HUES6 (cell line): ENCODE data around the gene KIR2DL1.
"Not testable (repeated sequence)": the region's sequence is repeated elsewhere in the genome, so short reads cannot be mapped to it uniquely, and the experiment has no call there.

Experiments used
- H3K27ac ChIP-seq: 2 replicates; pipeline ENCODE4 v1.7.0; 2013; ENCODE audit warnings: low read depth, mild to moderate bottlenecking, low read length, inconsistent platforms
- H3K27me3 ChIP-seq: 2 replicates; pipeline ENCODE4 v1.6.1; 2013; ENCODE audit warnings: low read length; ENCODE audit not compliant: control insufficient read depth, insufficient read depth
- H3K36me3 ChIP-seq: 2 replicates; pipeline ENCODE4 v1.6.1; 2013; ENCODE audit warnings: low read length; ENCODE audit not compliant: control insufficient read depth, insufficient read depth
- H3K4me1 ChIP-seq: 2 replicates; pipeline ENCODE4 v1.6.1; 2013; ENCODE audit warnings: low read length; ENCODE audit not compliant: control insufficient read depth, insufficient read depth
- H3K4me3 ChIP-seq: 2 replicates; pipeline ENCODE4 v1.5.1; 2013; ENCODE audit warnings: low read depth, low read length
- H3K9ac ChIP-seq: one replicate; pipeline ENCODE4 v1.6.1; 2013; ENCODE audit warnings: mild to moderate bottlenecking, low read length
- H3K9me3 ChIP-seq: 2 replicates; pipeline ENCODE4 v1.6.1; 2013; ENCODE audit warnings: low read depth, low read length; ENCODE audit not compliant: control insufficient read depth, insufficient read depth

Gene KIR2DL1

GRCh38 chr19:54769646-54770045 lies at the start of gene KIR2DL1:
Gene KIR2DL1 (plus strand): TSS chr19:54769793. CDS start chr19:54769851, 58 bp downstream.
- H3K27ac ChIP-seq, H3K36me3 ChIP-seq, H3K27me3 ChIP-seq, H3K4me1 ChIP-seq, H3K9ac ChIP-seq, H3K4me3 ChIP-seq: not testable (repeated sequence)
- H3K9me3 ChIP-seq = peaks cover 60% of the 10 kb centered on the region

- H3K4me1 ChIP-seq = no peaks in the 10 kb centered on the region
- H3K9ac ChIP-seq = no peak within 1 kb of the TSS
- H3K4me3 ChIP-seq = no peak within 1 kb of the TSS
- no peaks in the 10 kb centered on the region; the same call in 1 of the 2 replicates for H3K27me3 ChIP-seq
- no peaks in the 10 kb centered on the region for H3K36me3 ChIP-seq
- no peak within 1 kb of the TSS for H3K27ac ChIP-seq
- H3K9me3 ChIP-seq = peaks cover 77% of the 10 kb centered on the region
Measured at GRCh38 chr19:54724142-54724541, 45.5 kb upstream of the KIR2DL1 start, which contains the start of gene KIR3DL3. Gene KIR3DL3 (plus strand): TSS chr19:54724442. CDS start chr19:54724497, 55 bp downstream.

GRCh38 chr19:54724644-54725043 lies 44.9 kb upstream of the KIR2DL1 start:
- H3K9ac ChIP-seq = no peak overlapping the region
- H3K36me3 ChIP-seq = no peaks in the 10 kb centered on the region
- H3K27ac ChIP-seq = no peak overlapping the region
- peaks cover 3% of the 10 kb centered on the region; the same call in 1 of the 2 replicates for H3K27me3 ChIP-seq
- H3K4me1 ChIP-seq = no peaks in the 10 kb centered on the region
- no peak overlapping the region for H3K4me3 ChIP-seq
- peaks cover 79% of the 10 kb centered on the region for H3K9me3 ChIP-seq

- Histone ChIP-seq H3K4me1 (no peaks in the 10 kb centered on the region), H3K27ac (no peak overlapping the region), H3K27me3 (peaks cover 4% of the 10 kb centered on the region; the same call in 1 of the 2 replicates), H3K9me3 (peaks cover 77% of the 10 kb centered on the region), H3K36me3 (no peaks in the 10 kb centered on the region), H3K4me3 (no peak overlapping the region), H3K9ac (no peak overlapping the region)
Measured at GRCh38 chr19:54725321-54725720, 44.3 kb upstream of the KIR2DL1 start.

- H3K4me3 ChIP-seq = no peak overlapping the region
- peaks cover 6% of the 10 kb centered on the region; the same call in 1 of the 2 replicates for H3K27me3 ChIP-seq
- no peak overlapping the region for H3K27ac ChIP-seq
- peaks cover 78% of the 10 kb centered on the region; the same call in 1 of the 2 replicates for H3K9me3 ChIP-seq
- H3K4me1 ChIP-seq = no peaks in the 10 kb centered on the region
- no peaks in the 10 kb centered on the region for H3K36me3 ChIP-seq
- H3K9ac ChIP-seq = no peak overlapping the region
Measured at GRCh38 chr19:54727562-54727961, 42.0 kb upstream of the KIR2DL1 start.

GRCh38 chr19:54728167-54728566 lies 41.4 kb upstream of the KIR2DL1 start:
- Histone ChIP-seq H3K4me3 (no peak overlapping the region), H3K4me1 (no peaks in the 10 kb centered on the region), H3K9ac (no peak overlapping the region), H3K27ac (no peak overlapping the region), H3K27me3 (peaks cover 10% of the 10 kb centered on the region; the same call in 1 of the 2 replicates), H3K36me3 (no peaks in the 10 kb centered on the region), H3K9me3 (peaks cover 80% of the 10 kb centered on the region; the same call in 1 of the 2 replicates)

GRCh38 chr19:54729416-54730188 lies 40.0 kb upstream of the KIR2DL1 start:
- H3K27ac ChIP-seq = no peak overlapping the region
- no peaks in the 10 kb centered on the region for H3K4me1 ChIP-seq
- peaks cover 78% of the 10 kb centered on the region; the same call in 1 of the 2 replicates for H3K9me3 ChIP-seq
- H3K27me3 ChIP-seq = peaks cover 12% of the 10 kb centered on the region; the same call in 1 of the 2 replicates
- no peak overlapping the region for H3K9ac ChIP-seq
- no peaks in the 10 kb centered on the region for H3K36me3 ChIP-seq
- no peak overlapping the region for H3K4me3 ChIP-seq

- Histone ChIP-seq H3K4me1 (no peaks in the 10 kb centered on the region), H3K36me3 (no peaks in the 10 kb centered on the region), H3K27ac (no peak overlapping the region), H3K9me3 (peaks cover 79% of the 10 kb centered on the region; the same call in 1 of the 2 replicates), H3K9ac (no peak overlapping the region), H3K27me3 (peaks cover 12% of the 10 kb centered on the region; the same call in 1 of the 2 replicates), H3K4me3 (no peak overlapping the region)
Measured at GRCh38 chr19:54731191-54731590, 38.4 kb upstream of the KIR2DL1 start.

GRCh38 chr19:54738306-54738705 lies 31.3 kb upstream of the KIR2DL1 start, which contains the start of gene KIR2DL3:
Gene KIR2DL3 (plus strand): TSS chr19:54738513. CDS start chr19:54738546, 33 bp downstream.
- H3K27ac ChIP-seq, H3K9ac ChIP-seq, H3K4me1 ChIP-seq, H3K27me3 ChIP-seq, H3K36me3 ChIP-seq, H3K4me3 ChIP-seq: not testable (repeated sequence)
- H3K9me3 ChIP-seq = peaks cover 64% of the 10 kb centered on the region; the same call in 1 of the 2 replicates

- no peak overlapping the region for H3K4me3 ChIP-seq
- no peaks in the 10 kb centered on the region for H3K36me3 ChIP-seq
- no peak overlapping the region for H3K9ac ChIP-seq
- H3K4me1 ChIP-seq = no peaks in the 10 kb centered on the region
- H3K27me3 ChIP-seq = peaks cover under 1% of the 10 kb centered on the region; the same call in 1 of the 2 replicates
- H3K9me3 ChIP-seq = peaks cover 60% of the 10 kb centered on the region; the same call in 1 of the 2 replicates
- H3K27ac ChIP-seq = no peak overlapping the region
Measured at GRCh38 chr19:54738715-54739114, 30.9 kb upstream of the KIR2DL1 start.
